T-helper 9 cell (primary cell): Measurements from ENCODE around the gene ROR2.

ENCODE experiments used
- DNase-seq: peaks from one replicate; pipeline ENCODE4 v3.0.0-alpha.2; 2020

Gene ROR2

DNA sequence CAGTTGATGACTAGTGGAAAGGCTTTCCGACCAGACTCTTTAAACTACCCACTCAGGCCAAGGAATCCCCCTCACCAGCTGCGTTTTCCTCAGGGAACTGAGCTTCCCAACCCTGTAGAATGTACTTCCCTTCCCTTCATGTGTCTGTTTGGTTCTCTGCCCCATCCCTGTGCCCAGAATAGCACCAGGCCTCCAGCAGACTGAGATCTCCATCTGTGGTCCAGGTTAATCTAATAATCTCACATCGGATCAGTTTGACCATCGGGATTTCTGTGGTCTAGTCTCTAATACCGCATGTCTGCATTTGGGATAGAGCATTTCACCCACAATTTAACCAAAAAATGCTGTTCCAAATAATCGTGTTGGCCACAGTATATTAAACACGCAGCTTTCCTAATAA, 237.2 kb downstream of the ROR2 start:
- no peak for DNase-seq

DNA sequence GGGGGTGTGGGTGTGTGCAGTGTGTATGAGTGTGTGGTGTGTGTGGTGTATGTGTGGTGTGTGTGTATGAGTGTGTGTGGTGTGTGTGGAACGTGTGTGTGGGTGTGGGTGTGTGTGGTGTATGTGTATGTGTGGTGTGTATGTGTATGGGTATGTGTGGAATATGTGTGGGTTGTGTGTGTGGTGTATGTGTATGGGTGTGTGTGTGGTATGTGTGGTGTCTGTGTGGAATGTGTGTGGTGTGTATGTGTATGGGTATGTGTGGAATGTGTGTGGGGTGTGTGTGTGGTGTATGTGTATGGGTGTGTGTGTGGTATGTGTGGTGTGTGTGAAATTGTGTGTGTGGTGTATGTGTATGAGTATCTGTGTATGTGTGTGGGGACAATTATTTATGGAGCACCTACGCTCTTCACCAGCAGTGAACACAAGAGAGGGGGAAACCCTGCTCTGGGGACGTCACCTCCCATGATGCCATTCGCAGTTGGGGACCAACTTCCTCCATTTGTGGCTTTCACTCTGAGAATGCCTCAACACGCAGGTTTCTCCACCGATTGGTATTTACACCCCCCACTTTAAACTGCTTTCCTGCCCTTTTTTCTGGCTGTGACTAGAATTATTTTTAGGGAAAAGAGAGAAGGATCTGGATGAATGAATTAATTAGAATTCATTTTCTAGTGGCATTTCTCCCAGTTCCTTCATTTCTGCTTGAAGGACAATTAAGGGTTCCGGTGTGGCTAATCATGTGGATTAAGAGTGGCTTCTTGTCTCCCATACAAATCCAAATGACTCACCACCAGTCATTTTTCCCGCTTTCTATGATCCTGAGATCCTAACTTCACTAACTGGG, 238.1 kb downstream of the ROR2 start:
- DNase-seq: no peak

DNA sequence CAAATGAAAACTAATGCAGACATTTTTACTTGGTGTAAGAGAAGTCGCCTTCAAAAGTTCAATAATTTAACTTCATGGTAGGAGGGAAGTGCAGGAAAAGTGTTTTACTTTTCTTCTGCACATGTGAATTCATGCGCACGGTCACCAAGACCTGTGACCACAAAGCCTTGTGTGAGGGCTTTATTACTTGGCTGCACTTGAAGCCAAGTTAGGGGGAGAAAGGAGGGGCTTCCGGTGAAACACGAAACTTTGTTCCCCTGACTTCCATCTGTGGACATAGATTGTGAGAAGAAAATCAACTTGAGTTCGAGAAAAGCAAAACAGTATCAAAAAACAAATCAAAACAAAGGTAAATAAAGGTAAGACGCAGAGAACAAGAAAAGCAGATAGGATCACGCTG, 239.9 kb downstream of the ROR2 start:
- DNase-seq: no peak

DNA sequence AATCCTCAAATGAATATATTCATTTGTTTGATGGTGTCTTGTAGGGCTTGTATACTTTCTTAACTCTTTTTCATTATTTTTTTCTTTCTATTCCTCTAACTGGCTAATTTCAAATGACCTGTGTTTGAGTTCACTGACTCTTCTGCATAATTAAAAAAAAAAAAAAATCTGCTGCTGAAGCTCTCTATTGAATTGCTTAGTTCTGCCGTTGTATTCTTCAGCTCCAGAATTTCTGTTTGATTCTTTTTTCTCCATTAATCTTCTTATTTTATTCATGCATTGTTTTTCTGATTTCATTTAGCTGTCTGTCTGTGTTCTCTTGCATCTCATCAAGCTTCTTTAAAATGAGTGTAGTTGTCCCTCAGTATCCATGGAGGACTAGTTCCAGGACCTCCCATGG, 244.6 kb downstream of the ROR2 start:
- no peak for DNase-seq

DNA sequence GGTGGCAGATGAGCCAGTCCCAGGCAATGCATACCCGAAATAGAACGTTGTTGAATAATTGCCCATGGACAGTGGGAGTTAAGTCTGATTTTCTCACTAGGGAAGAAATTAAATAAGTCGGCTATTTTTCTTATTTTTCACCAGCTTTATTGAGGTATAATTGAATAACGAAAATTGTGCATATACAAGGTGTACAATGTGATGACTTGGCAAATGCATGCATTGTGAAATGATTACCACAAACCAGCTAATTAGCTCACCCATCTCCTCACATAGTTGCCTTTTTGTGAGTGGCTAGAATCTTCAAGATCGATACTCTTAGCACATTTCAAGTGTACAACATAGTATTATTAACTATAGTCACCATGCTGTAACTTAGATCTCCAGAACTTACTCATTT, 249.6 kb downstream of the ROR2 start:
- no peak for DNase-seq

DNA sequence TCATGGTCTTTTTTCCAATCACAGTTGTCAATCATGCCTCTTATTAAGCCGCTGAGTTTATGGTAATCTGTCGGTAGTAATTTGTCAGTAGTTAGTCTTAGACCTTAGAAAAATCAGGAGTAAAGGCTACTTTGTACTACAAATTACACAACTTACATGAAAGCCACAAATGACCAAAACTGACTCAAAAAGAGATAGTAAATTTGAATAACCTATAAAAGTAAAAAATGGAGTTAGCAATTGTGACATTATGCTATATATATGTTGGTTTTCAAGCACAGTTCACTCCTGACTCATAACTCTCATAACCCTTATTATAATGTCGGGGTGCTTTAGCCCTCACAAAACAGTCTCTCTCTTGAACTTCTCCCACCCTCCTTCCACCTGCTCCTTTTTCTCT, 251.8 kb downstream of the ROR2 start:
- DNase-seq: no peak

DNA sequence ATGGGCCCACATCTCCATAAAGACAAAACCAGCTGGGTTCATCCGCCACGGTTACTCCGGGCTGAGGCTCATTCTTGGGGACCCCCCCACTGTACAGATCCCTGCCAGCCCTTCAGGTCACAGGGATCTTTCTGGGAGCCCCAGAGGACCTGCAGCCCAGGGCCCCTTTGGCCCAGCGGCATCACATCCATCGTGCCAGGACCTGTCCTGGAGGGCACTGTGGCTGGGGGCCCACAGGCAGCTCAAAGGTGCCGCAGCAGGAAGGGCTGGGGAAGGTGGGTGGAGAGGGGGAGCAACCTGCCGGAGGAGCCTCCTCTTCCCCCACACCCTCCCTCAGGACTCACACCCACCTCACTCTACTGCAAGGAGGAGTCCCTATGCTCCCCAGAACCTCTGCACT, 252.8 kb downstream of the ROR2 start:
- no peak for DNase-seq

DNA sequence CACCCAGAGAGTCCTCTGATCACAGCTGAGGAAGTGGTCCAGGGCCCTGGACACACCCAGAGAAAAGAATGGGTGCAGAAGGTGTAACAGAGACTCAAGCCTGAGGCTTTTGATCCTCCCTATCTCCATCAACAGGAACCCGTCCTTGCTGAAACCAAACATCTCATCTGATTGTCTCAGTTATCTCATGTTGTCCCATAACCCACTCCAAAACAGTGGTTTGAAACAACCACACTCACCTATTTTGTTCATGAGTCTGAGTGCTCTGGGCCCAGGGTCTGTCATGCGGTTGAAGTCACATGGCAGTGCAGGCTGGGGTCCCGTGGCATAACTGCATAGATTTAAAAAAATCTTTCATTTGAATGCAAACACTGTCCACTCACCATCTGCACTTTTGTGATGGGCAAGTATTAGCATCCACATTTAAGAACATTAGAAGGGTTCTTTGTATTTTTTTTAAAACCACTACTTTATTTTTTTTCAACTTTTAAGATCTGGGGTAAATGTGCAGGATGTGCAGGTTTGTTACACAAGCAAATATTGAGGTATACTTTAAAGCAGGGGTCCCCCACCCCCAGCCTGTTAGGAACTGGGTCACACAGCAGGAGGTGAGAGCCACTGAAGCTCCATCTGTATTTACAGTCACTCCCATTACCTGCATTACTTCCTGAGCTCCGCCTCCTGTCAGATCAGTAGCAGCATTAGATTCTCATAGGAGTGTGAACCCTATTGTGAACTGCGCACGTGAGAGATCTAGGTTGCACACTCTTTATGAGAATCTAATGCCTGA, 255.8 kb downstream of the ROR2 start:
- no peak for DNase-seq

DNA sequence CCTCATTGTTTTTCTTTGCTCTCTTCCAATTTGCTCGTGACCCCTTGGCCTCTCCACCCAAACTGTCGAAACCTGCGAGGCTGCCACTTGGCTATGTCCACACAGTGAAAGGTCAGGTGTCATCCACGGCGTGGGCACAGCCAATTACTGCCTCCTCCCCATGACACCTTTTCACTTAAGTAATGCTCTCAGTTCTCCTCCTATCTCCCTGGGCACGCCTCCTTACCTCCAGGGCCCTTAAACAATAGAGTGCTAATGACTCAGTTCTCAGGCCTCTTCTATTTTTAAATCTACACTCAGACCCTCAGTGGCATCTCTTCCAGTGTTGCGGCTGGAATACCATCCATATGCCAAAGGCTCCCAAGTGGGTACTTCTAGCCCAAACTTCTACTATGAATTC, 256.8 kb downstream of the ROR2 start:
- DNase-seq: no peak

DNA sequence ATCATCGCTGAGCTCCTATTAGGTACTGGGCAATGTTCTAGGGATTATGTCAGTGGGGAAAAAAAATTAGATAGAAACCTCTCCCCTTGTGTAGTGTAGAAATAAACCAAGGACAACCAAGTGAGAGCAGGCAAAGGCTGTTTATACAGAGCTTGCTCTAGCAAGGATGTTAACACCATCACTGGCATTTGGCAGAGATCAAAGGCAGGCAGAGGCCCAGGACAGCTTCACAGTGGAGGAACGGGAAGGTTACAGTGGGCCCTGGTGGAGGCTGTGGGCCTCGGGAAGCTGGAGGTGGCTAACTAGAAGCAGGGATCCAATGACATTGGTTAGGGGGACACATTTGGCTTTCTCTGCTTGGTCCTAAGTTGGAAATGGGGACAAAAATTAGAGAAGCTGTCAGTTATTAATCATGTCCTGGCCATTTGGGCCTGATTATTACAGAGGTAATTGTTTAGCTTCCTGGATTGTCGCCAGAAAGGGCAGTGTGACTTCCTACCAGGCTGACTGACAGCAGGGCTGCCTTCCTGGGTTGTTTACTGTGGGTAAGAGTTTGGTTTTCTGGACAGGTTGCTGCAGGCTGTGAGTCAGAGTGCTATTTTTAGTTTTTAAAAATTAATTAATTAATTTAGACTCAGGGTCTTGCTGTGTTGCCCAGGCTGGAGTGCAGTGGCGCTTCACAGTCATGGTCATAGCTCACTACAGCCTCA, 259.3 kb downstream of the ROR2 start:
- no peak for DNase-seq

DNA sequence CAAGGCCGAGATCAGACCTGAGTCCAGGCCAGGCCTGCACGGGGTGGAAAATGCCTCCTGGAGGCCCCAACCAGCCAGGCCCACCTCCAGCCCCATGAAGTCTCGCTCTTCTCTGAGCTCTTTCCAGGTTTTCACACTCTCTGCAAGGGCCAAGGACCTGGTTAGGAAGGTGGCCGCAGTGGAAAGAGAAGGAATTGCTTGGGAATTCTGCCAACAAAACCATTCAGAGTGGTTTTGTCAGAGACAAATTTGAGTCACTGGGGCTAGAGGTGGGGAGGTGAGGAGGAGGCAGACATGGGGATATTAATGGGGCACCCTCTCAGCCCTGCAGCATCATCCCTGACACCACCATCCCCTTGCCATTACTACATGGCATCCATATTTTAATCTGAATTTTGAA, 261.0 kb downstream of the ROR2 start:
- no peak for DNase-seq

DNA sequence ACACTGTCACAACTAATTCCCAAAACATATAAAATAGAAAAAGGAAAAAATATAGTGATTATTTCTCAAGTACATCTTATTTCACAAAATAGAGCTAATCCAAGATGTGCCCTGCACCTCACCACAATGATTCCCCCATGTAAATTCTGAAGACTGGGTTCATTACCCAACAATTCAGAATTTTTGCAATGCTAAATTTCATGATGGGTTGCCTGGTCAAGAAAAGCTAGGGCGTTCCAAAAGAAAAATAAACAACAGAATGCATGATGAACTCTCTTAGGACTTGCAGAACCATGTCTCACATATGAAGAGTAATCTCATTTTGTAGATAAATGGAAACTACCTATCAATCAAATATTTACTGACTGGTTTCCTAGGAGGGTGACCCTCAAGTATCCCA, 266.8 kb downstream of the ROR2 start:
- no peak for DNase-seq

DNA sequence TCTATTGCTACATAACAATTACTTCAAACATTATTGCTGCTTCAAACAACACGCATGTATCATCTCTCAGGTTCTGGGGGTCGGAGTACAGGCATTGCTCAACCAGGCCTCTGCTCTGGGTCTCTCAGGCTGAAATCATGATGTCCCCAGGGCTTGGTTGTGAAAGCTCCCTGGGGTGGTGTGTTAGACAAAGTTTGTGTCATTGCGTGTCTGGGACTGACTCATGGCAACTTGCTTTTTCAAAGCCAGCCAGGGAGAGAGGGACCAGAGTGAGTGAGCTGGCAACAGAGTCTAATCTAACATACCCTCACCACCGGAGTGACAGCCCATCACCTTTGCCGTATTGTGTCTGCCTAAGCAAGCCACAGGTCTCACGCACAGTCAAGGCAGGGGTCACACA, 267.2 kb downstream of the ROR2 start:
- no peak for DNase-seq

DNA sequence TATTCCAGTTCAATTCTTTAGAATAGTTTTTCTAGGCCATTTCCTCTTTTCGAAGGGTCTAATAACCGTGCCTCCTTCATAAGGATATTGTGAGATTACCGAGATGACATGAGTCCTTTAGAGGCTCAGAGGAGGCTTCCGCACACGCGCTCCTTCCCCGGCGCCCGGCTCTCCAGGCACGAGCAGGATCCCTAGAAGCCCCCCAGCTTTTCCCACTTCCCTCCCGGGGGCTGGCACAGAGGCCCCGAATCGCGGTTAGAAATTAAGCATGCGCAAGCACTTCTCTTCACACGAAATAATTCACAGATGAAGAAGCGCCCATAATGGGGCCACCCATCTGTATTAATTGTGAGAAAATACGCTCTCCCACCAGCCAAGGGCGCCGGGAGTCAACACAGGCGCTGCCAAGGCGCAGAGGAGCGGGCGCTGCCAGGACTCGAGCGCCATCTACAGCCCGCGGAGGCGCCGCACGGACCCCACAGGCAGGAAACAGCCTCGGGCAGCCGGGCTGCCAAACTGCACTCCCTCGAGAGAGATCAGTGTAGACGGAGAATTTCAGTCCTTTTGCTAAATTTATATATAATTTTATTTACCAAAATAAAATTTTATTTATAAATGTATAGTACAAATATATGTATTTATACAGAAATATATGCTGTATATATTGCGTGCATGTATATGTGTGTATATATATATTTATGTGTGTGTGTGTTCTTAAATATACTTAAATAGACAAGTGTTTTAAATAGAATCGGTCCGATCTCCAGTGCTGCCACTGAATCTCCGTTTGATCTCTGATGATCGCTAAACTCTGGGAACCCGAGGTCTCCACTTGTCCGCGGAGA, 268.3 kb downstream of the ROR2 start:
- peak; percentile 46 for DNase-seq

DNA sequence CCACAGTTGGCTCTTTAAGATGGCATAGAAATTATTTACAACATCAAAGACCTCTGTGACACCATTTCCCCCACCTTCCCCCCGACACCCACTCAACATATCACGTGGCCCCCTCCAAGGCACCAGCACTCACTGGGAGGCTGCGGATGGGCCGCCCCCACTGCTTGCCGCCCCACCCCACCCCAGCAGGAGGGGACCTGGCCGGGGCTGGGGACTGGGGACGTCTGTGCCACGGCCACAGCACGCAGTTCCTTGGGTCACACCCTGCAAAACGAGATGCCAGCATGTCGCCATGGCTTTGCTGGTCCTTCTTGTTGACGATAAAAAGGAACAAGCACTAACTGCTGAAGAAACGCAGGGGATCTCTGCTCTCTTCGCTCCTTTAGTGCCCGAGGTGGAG, 269.0 kb downstream of the ROR2 start:
- DNase-seq: no peak

DNA sequence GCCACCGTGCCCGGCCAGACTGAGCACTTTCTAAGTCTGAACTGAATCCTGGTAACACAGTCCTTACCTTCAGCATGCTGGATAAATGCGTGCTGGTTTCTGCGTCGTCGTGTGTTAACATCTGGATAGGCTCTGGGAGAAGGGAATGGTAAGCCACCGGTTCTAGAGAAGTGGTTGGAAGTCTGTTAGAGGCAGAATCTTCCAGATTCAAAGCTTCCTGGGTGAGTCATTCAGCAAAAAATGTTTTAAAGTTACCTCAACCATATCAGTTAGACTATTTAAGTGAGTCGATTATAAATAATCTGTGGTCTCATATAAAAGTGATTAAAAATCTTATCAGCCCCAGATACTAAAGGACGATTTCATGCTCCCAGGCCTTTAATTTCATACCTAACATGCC, 269.9 kb downstream of the ROR2 start:
- DNase-seq: no peak

DNA sequence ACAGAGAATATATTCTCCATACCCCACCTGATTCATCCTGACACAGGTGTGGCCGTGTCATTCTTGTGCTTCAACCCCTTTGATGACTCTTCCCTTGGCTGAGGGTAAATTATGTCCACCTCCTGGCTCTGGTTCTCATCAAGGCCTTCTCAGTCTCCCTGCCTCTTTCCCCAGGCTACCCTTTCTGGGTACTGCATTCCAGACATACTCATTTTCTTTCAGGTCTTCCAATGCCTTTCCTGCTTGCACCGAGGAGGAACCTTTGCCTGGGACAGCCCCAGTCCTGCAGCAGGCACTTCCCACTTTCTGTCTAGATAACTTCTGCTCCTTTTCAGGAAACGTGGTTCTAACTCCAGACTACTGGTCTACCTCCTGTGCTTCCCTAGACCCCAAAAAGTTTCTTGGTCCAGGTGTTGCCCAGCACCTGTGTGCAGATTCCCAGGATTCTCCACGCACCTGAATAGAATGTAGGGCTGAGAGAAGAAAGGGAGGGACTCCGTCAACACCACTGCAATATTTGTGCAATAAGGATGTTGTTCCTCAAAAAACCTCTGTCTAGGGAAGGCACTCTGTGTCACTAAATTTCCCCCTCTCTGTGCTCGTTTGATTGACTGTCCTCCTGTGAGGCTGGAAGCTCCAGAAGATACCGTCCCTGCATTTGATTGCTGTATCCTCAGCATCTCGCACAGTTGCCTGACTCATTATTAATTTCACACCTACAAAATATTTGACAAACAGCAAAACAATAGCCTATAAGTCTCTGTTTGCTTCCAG, 271.0 kb downstream of the ROR2 start:
- DNase-seq: no peak

DNA sequence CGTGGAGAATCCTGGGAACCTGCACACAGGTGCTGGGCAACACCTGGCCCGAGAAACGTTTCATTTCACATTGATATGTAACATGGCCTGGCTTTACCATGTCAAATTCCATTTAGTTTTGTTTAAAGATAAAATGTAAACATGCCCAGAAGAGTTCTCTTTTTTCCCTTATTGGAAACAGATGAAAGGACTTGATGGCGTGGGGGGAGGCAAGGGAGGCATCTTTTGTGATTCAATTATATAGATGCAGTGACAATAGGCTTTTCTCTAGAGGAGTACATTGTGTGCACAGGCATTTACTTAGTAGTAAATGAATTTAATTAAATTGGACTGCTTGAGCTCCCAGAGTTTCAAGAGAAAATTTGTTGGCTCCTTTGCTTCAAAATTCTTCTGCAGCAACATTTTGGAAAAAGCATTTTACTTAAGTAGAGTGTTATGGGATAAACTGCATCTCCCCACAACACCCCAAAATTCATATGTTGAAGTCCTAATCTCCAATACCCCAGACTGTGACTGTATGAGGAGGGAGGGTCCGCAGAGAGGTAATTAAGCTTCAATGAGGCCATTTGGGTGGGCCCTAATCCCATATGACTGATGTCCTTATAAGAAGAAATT, 272.1 kb downstream of the ROR2 start:
- DNase-seq: no peak

DNA sequence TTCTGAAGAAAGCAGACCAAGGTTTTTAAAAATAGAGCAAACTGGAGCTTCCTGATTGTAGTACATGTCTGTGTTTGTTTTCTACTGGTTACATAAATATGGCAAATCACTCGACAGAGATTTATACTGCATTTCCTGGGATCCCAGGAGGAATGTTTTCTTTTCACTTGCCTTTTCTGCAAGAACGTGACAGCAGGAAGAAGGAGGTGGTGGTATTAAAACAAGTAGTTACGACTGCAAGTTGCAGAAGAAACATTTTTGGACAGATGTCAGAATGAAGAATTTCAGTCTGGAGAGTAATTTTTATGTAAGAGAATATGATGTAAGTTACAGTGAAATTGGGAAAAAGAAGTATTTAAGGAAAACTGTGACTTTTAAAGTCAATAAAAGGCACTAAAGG, 272.7 kb downstream of the ROR2 start:
- no peak for DNase-seq

DNA sequence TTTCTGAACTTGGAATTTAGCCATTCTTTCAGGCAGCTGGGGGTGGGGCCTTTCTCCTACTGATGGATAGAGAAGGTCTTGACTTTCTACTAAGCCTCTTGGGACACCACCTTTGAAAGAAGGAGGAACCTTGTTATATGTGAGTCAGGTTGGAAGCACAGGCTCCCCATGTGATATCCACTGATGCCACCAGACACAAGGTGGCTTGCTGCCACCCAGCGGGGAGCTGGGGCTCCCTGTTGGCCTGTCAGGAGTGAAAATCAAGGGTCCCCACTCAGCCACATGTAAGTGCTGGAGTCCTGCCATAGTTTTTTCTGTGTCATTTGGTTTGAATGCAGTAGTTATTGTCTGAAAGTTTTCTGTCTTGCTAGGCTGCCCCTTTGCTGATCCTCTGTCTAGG, 274.0 kb downstream of the ROR2 start:
- no peak for DNase-seq

DNA sequence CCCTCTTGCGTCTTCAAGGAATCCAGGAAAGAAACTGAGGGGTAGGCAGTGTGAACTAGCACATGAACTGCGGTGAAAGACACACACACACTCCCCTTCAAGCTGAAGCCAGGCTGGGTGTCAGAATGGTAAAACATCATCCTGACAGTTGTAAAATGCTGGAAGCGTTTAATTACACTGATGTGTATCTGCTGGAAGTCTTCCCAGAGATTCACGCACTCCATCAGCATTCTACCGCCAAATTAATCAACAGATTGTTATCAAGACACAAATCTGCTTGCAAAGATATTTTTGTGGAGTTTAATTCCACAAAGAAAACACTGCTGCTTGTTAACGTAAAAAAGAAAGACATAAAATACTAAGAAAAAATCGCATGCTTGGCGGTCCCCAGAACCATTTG, 285.4 kb downstream of the ROR2 start:
- DNase-seq: no peak

DNA sequence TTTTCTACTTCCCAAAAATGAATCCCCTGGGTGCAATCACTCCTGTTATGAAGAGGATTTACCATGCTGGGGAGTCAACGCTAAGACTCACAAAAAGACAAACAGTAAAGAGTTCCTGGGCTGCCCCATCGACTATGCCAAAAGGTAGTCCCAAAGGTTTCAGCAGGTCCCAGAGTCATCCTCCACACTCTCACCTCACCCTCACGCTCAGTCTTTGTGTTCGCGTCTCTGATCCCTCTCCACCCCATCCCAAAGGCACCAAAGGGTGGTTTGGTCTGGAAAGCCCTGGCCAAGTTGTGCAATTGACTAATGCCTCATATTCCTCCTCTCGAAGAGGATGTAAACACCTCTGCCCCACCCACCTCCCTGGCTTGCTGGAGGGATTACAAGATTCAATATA, 286.2 kb downstream of the ROR2 start:
- DNase-seq: no peak
